GM12875 (cell line): ENCODE measurements around the gene CAPN1.
A peak's percentile ranks its signal among the peaks of the same experiment; 100 is the strongest.

ENCODE experiments used
- H3K4me3 ChIP-seq: one replicate; pipeline ENCODE4 v1.5.1; 2011; ENCODE audit warnings: low read depth, low read length, control low read depth
- CTCF ChIP-seq: IDR thresholded peaks from 2 replicates; pipeline ENCODE4 v1.5.1; 2011; ENCODE audit warnings: low read depth, mild to moderate bottlenecking, control low read depth, inconsistent platforms, low read length, moderate library complexity, borderline replicate concordance; ENCODE audit not compliant: insufficient read depth

Gene CAPN1

GRCh38 chr11:65181569-65182257 lies at the start of gene CAPN1:
Gene CAPN1, plus strand, starts transcription at chr11:65181928. Its CDS starts 774 bp downstream, at chr11:65182702.
- no peak for TF ChIP-seq CTCF
- peak within 1 kb of the TSS; percentile 80 for H3K4me3 ChIP-seq

GRCh38 chr11:65132238-65132987 lies 49.3 kb upstream of the CAPN1 start:
- peak overlapping the region; percentile 99 for H3K4me3 ChIP-seq
- no peak for TF ChIP-seq CTCF

- peak overlapping the region; percentile 99 for H3K4me3 ChIP-seq
- TF ChIP-seq CTCF, result no peak
Measured at GRCh38 chr11:65132988-65133700, 48.6 kb upstream of the CAPN1 start.

GRCh38 chr11:65133724-65134123 lies 48.0 kb upstream of the CAPN1 start:
- TF ChIP-seq CTCF, result no peak
- H3K4me3 ChIP-seq, result peak overlapping the region; percentile 99

- TF ChIP-seq CTCF, result no peak
- H3K4me3 ChIP-seq, result peak within 1 kb of the TSS; percentile 99
Measured at GRCh38 chr11:65134240-65134951, 47.3 kb upstream of the CAPN1 start, which contains the start of gene SYVN1. Gene SYVN1, minus strand, starts transcription at chr11:65134519. Its CDS starts 918 bp downstream, at chr11:65133601.

- no peak for TF ChIP-seq CTCF
- H3K4me3 ChIP-seq, result peak overlapping the region; percentile 99
Measured at GRCh38 chr11:65134952-65135632, 46.6 kb upstream of the CAPN1 start.
